ENCODE measurements around the gene ELF1.
"Not testable (repeated sequence)": the region's sequence is repeated elsewhere in the genome, so short reads cannot be mapped to it uniquely, and the experiment has no call there.

Gene ELF1

GRCh38 chr13:41040584-41041334 lies 21.6 kb upstream of the ELF1 start:
- no peak for DNase-seq

GRCh38 chr13:41039746-41040145 lies 20.6 kb upstream of the ELF1 start:
- DNase-seq: no peak

- DNase-seq: not testable (repeated sequence)
These were observed 17.4 kb upstream of the ELF1 start for GRCh38 chr13:41036557-41036956.

GRCh38 chr13:41034881-41035280 lies 15.8 kb upstream of the ELF1 start:
- DNase-seq: no peak

GRCh38 chr13:41034382-41034781 lies 15.3 kb upstream of the ELF1 start:
- DNase-seq: no peak

- no peak for DNase-seq
These were observed 13.7 kb upstream of the ELF1 start for GRCh38 chr13:41032691-41033376.

GRCh38 chr13:41029629-41030028 lies 10.5 kb upstream of the ELF1 start:
- DNase-seq: no peak

- no peak for DNase-seq
These were observed 8.9 kb upstream of the ELF1 start for GRCh38 chr13:41028051-41028450.

- no peak for DNase-seq
These were observed 7.7 kb upstream of the ELF1 start for GRCh38 chr13:41026788-41027187.

- DNase-seq: no peak
These were observed 6.4 kb upstream of the ELF1 start for GRCh38 chr13:41025518-41025917.

GRCh38 chr13:41019578-41020347 lies 647 bp upstream of the ELF1 start:
- no peak for DNase-seq

GRCh38 chr13:41018602-41018948 lies 541 bp downstream of the ELF1 start:
- DNase-seq: no peak

GRCh38 chr13:41017817-41018601 lies 1.1 kb downstream of the ELF1 start:
- no peak for DNase-seq

GRCh38 chr13:41017159-41017558 lies 2.0 kb downstream of the ELF1 start:
- no peak for DNase-seq

GRCh38 chr13:41015920-41016319 lies 3.2 kb downstream of the ELF1 start:
- no peak for DNase-seq

GRCh38 chr13:41013835-41014234 lies 5.3 kb downstream of the ELF1 start:
- DNase-seq: no peak

- DNase-seq: no peak
These were observed 6.6 kb downstream of the ELF1 start for GRCh38 chr13:41012536-41012935.

- no peak for DNase-seq
These were observed 7.6 kb downstream of the ELF1 start for GRCh38 chr13:41011382-41011956.

GRCh38 chr13:41008349-41008980 lies 10.7 kb downstream of the ELF1 start:
- DNase-seq: no peak

GRCh38 chr13:41007744-41008128 lies 11.4 kb downstream of the ELF1 start:
- DNase-seq: no peak

- DNase-seq: no peak
These were observed 12.0 kb downstream of the ELF1 start for GRCh38 chr13:41006978-41007743.
